Cardiac fibroblast (primary cell): ENCODE results near the gene SPATA13.
A peak's percentile ranks its signal among the peaks of the same experiment; 100 is the strongest.

Experiments
- DNase-seq, 2 donors: peaks; one replicate each; pipeline versions ENCODE4 v3.0.0 to v3.0.0-alpha.2; 2010; ENCODE audit warnings: low read depth in 2 of 2
- H3K4me3 ChIP-seq, 2 donors: replicated peaks in 1 of 2; 1 replicate in 1 of 2; 2 replicates in 1 of 2; pipeline ENCODE4 v1.5.1; 2011; ENCODE audit warnings: low read depth in 2 of 2, low read length in 2 of 2, mild to moderate bottlenecking in 2 of 2, moderate library complexity in 1 of 2
- TF ChIP-seq, protein P1 (sequence below): IDR thresholded peaks from one replicate; pipeline ENCODE4 v1.5.1; 2011; ENCODE audit warnings: low read depth, mild to moderate bottlenecking, low read length, inconsistent platforms

The SPATA13 gene

DNA sequence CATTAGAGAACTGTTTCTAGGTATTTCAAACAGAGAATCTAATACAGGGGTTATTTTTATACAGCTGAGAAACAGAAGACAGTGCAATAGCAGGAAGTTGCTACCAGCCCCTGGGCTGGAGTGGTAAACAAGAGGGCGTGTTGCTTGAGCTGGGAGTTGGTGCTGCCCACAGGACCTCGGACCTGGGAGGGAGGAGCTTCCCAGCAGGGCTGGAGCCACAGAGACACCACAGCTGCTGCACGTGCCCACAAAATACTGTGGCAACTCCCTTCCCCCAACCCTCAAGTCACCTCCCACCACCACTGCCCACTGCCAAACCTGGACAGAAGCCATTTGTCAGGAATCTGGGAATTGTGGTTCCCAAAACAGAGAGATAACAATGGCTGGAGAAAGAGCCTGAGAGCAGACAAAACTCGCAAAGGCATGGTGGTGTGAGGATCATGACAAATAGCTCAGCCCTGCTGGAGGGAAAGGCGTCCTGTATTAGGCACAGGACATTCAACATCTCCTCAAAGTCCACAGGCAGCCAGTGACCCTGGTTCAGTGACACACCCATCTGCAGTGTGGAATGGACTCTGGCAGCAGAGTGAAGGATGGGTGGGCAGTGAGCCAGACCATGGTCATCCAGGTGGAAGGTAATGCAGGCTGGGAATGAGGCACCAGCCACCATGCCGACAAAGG lies 57.2 kb downstream of the SPATA13 start:
- H3K4me3 ChIP-seq = no peak overlapping the region
- peak in 1 of 2 donors; percentile 64 for DNase-seq

DNA sequence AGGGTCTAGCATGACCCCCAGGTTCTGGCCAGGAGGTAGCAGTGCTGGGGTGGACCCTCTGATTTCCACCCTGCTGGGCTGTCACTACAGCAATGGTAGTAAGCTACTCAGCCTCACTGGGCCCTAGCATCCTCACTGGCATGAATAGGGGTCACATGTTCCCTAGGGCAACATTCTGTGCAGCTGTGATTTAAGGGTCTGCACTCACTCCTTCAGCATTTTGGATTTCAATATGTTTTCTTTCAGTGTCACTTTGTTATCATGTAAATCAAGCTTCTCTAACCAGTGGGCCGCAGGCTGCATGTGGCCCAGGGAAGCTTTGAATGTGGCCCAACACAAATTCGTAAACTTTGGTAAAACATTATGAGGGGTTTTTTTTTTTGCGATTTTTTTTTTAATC lies 57.8 kb downstream of the SPATA13 start:
- DNase-seq = no peak
- no peak overlapping the region for H3K4me3 ChIP-seq
- TF ChIP-seq, protein P1, sequence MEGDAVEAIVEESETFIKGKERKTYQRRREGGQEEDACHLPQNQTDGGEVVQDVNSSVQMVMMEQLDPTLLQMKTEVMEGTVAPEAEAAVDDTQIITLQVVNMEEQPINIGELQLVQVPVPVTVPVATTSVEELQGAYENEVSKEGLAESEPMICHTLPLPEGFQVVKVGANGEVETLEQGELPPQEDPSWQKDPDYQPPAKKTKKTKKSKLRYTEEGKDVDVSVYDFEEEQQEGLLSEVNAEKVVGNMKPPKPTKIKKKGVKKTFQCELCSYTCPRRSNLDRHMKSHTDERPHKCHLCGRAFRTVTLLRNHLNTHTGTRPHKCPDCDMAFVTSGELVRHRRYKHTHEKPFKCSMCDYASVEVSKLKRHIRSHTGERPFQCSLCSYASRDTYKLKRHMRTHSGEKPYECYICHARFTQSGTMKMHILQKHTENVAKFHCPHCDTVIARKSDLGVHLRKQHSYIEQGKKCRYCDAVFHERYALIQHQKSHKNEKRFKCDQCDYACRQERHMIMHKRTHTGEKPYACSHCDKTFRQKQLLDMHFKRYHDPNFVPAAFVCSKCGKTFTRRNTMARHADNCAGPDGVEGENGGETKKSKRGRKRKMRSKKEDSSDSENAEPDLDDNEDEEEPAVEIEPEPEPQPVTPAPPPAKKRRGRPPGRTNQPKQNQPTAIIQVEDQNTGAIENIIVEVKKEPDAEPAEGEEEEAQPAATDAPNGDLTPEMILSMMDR = no peak

More for the DNA sequence above, 57.2 kb downstream of the SPATA13 start:
- TF ChIP-seq, protein P1 = no peak

DNA sequence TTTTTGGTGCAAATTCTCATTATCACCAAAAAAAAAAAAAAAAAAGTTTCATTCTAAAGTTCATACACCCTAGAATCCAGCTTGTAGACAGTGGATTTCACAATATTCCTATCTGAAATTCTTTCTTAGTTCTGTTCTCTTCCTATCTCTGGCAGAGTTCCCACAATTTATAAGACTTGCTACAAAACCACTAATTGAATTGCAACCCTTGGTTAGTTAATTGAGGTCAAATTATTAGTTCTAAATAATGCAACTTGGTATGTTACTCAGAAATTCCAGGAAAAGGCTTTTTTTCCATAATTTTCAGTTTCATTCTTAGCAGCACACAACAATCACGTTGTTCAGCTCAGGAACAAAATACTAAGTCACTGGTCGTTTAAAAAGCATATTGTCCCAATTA lies 58.5 kb downstream of the SPATA13 start:
- DNase-seq = peak in 1 of 2 donors; percentile 70
- TF ChIP-seq, protein P1 = no peak
- H3K4me3 ChIP-seq = no peak overlapping the region

- DNase-seq = peak; percentile 91 to 92
- no peak overlapping the region for H3K4me3 ChIP-seq
- TF ChIP-seq, protein P1 = peak; percentile 68
Measured at GRCh38 chr13:24220086-24220703, 59.7 kb downstream of the SPATA13 start.

GRCh38 chr13:24221007-24221406 lies 60.5 kb downstream of the SPATA13 start:
- no peak for DNase-seq
- H3K4me3 ChIP-seq = no peak overlapping the region
- TF ChIP-seq, protein P1 = no peak

- H3K4me3 ChIP-seq = no peak overlapping the region
- TF ChIP-seq, protein P1 = no peak
Measured at GRCh38 chr13:24222756-24223155, 62.2 kb downstream of the SPATA13 start.

More at GRCh38 chr13:24222756-24223155, 62.2 kb downstream of the SPATA13 start:
- DNase-seq = no peak
